T-helper 22 cell (primary cell): ENCODE results near the gene DAZAP1.

Experiments used
- DNase-seq: peaks from one replicate; pipeline ENCODE4 v3.0.0-alpha.2; 2020; ENCODE audit warnings: low read depth

The DAZAP1 gene

GRCh38 chr19:1445185-1445931 is 38.0 kb downstream of the DAZAP1 start:
- peak; percentile 43 for DNase-seq

DNA sequence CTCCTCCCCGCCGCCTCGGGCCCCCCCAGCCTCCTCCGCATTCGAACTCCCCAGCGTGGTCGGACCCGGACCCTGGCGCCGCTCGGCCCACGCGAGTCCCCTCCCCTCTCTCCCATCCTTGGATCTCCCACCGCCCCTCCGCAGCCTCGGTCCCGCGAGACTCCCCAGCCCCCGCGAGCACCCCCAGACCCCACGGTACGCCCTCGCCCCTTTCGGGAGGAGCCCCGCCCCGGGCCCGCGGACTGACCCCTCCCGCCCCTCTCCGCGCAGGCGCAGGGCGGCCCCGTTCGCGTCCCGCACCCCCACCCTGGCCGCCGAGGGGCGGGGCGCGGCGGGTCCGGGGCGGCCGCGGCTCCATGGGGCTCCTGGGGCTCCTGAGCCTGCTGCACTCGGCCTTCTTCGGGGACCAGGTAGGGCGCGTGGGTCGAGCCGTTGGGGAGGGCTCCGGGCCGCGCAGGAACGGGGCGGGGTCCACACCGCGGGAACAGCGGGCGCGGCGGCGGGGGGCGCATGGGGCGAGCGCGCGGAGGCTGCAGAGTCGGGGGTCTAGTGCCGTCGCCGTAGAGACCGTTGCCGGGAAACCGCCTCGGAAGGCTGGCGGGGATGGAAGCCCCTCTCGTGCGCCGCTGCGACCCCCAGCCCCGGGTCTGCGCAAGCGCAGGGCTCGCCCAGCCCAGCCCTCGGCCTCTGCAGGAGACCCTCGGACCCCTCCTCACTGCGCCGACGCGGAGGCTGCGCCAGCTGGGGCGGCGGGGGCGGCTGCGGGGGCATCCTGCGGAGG is 38.7 kb downstream of the DAZAP1 start:
- DNase-seq, result no peak

DNA sequence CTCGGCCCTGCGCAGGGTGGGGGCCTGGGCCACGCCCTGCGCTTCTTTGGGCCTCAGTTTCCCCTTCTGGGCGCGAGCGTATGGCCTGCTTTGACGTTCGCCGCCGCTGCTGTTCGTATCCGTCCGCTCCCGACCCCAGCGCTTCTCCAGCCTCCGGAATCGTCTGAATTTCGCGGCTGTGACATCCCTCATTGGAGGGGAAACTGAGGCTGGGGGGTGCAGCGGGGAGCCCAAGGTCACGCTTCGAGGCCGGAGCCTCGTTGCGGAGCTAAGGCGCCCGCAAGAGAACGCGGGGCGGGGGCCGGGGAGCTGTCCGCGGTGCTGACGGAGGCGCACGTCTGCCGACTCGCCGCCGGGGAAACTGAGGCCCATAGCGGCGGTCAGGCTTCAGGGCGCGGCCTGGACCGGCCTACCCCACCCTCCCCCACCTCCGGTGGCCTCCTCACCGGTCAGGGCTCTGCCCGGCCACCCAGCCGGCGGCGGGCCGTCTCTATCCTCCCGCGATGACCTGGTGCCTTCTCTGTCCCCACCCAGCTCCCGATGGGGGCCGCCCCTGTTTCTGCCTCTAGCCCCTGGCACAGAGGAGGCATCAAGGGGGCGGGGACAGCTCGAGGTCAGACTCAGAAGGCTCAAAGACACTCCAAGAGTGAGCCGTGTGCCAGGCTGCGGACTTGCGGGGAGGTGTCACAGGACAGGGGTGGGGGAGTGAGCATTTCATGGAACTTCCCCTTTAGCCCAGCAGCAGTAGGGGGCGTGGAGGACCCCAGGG is 39.5 kb downstream of the DAZAP1 start:
- no peak for DNase-seq

GRCh38 chr19:1447504-1447903 is 40.1 kb downstream of the DAZAP1 start:
- DNase-seq, result no peak

GRCh38 chr19:1447944-1448343 is 40.6 kb downstream of the DAZAP1 start:
- DNase-seq, result no peak

DNA sequence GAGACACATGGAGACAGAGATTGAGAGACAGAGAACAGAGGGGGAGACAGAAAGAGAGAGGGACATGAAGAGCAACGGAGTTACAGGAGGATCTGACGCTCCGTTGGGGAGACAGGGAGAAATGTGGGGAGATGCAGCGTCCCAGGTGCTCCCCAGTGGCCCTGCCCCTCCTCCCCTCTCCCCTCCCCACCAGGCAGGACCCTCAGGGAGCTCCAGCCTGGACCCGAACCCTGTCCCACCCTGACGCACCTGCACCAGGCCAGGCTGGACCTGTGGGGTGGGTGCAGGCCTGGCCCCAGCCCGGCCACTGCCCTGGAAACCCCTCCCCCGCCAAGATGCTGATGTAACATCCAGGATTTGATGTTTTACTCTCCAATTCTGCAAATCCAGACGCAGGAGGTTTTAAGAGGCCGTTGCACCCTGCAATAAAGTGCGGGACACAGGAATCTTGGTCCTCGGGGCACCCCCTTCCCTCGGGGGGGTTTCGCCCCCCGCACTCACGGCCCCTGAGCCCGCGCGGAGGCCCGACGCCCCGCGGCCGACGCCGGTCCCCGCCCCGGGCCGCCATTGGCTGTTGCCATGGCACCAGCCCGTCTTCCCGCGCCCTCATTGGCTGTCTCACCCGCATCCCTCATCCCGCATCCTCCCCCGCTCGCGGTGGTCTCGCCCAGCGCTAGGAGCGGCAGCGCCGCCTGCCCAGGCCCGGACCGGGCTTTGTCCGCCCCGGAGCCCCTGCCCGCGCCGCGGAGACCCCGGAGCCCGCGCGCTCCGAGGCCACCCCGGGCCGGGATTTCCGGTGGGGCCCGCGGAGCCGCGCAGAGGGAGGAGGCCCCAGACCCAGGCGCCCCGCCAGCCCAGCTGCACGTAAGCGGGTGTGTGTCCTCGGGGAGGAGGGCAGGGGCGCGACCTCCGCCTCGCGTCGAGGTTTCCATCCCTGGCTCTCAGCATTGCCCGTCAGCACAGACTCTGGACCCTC is 42.4 kb downstream of the DAZAP1 start, which contains the start of gene APC2:
APC2 (plus strand) TSS at position 655 of the 976 bp plus-strand sequence. CDS start 2,881 bp downstream, outside the sequence.
- DNase-seq, result no peak

DNA sequence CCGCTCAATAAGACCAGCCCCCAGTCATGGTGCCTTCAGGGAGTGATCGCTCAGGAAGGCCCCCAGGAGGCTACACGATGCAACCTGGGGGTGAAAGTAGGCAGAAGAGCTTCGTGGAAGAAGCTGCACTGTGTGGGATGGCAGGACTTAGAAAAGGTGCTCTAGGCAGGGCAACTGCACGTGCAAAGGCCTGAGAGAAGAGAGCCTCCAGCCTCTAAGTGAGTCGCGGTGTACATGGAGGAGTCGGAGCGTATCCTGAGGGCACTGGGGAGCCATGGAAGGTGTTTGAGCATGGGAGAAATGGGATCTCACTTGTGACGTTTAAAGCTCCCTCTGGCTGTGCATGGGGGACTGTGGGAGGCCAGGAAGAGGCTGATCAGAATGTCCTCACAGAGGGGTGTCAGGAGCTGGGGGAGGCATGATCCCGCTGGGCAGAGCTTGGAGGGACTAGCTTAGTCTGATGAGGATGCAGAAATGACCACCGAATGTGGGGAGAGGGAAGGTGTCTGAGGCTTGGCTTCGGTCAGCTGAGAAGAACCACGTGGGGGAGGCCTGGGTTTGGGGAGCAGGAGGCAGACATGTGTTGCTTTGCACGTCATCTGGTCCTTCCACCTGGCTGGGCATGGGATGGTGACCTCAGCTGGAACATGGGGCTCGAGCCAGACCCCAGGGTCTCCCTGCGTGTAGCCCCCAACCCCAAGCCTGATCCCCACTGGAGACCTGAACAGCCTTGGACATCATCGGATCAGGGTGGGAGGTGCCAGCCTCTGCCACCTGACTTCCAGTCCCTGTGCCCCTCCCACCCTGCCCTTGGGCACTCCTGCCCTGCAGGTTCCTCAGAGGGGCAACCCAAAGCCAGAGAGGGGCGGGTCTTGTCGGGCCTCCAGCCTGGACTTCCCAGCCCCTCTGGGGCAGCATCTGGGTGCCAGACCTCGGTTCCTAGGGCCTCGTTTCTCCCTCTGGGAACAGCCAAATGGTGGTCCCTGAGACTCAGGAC is 43.6 kb downstream of the DAZAP1 start:
- DNase-seq, result no peak

- no peak for DNase-seq
These were observed 44.8 kb downstream of the DAZAP1 start for GRCh38 chr19:1451916-1452801.

- DNase-seq, result no peak
These were observed 45.6 kb downstream of the DAZAP1 start for GRCh38 chr19:1452802-1453524.

- no peak for DNase-seq
These were observed 46.4 kb downstream of the DAZAP1 start for GRCh38 chr19:1453525-1454364.

DNA sequence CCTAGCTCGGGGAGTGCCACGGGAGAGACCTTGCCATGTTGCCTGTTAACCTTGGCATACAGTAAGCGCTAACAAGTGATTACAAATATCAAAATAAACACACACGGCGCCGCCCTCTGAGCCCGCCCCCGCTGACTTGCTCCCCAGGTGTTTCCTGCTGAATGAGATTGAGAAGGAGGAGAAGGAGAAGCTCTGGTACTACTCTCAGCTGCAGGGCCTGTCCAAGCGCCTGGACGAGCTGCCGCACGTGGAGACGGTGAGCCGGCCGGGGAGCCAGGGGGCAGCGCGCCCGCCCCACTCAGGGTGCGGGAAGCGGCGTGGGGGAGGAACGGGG is 47.6 kb downstream of the DAZAP1 start:
- DNase-seq, result no peak

DNA sequence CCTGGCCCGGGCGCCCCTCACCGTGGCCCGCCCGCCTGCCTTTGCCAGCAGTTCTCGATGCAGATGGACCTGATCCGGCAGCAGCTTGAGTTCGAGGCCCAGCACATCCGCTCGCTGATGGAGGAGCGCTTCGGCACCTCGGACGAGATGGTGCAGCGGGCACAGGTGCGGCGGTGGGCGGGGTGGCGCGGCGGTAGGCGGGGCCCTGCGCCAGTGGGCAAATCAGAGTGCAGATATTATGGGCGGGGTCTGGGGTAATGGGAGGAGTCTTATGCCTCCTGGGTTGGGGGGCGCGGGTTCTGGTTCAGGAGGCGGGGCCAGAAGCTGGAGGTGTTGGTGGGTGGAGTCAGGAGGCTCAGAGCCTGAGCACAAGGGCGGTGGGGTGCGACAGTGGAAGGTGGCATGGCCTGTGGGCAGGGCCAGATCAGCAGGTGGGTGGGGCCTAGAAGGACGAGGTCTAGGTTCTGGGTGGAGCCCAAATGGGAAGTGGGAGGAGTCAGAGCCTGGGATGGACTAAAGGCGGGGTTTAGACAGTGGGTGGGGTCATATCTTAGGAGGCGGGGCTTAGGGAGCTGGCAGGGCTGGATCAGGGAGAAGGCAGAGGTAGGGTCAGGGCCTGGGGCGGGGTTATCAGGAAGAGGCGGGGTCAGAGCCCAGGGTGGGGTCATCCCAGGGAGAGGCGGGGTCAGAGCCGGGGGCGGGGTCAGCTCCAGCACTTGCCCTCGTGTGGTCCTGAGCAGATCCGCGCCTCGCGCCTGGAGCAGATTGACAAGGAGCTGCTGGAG is 48.1 kb downstream of the DAZAP1 start:
- peak; percentile 39 for DNase-seq

- DNase-seq, result no peak
These were observed 48.9 kb downstream of the DAZAP1 start for GRCh38 chr19:1456121-1456900.

GRCh38 chr19:1457031-1457739 is 49.8 kb downstream of the DAZAP1 start:
- no peak for DNase-seq

GRCh38 chr19:1457892-1458291 is 50.5 kb downstream of the DAZAP1 start:
- no peak for DNase-seq
